Spleen (tissue), 11 donors: ENCODE results near the gene PALLD. TPM values are rescaled to one million over a fixed set of nuclear protein-coding genes. Genes with fewer than 3 reads are reported as not detected.

Experiments used
- DNase-seq: peaks from one replicate; pipeline ENCODE4 v3.0.0-alpha.2; 2020
- H3K27ac ChIP-seq, 8 donors: fragments of 200-600 bp; sonication (generic) in 7 of 8; 1 replicate in 4 of 8; 2 replicates in 4 of 8; pipeline versions ENCODE4 v1.5.0 to v1.8.0; 2016 to 2021; ENCODE audit warnings: inconsistent platforms in 4 of 8, mild to moderate bottlenecking in 4 of 8, moderate library complexity in 1 of 8
- H3K27me3 ChIP-seq, 7 donors: fragments of 200-600 bp; sonication (generic) in 6 of 7; replicated peaks in 1 of 7; 1 replicate in 4 of 7; 2 replicates in 3 of 7; pipeline versions ENCODE4 v1.5.0 to v1.8.0; 2016 to 2021; ENCODE audit warnings: inconsistent platforms in 3 of 7, mild to moderate bottlenecking in 1 of 7
- H3K36me3 ChIP-seq, 6 donors: fragments of 200-600 bp; sonication (generic) in 5 of 6; 1 replicate in 4 of 6; 2 replicates in 2 of 6; pipeline versions ENCODE4 v1.5.0 to v1.8.0; 2016 to 2021; ENCODE audit warnings: inconsistent platforms in 2 of 6
- H3K4me1 ChIP-seq, 6 donors: fragments of 200-600 bp; sonication (generic) in 5 of 6; 1 replicate in 3 of 6; 2 replicates in 3 of 6; pipeline versions ENCODE4 v1.5.0 to v1.8.0; 2016 to 2021; ENCODE audit warnings: inconsistent platforms in 3 of 6
- H3K4me3 ChIP-seq, 8 donors: fragments of 200-600 bp; sonication (generic) in 7 of 8; 1 replicate in 4 of 8; 2 replicates in 4 of 8; pipeline versions ENCODE4 v1.5.0 to v1.8.0; 2016 to 2021; ENCODE audit warnings: inconsistent platforms in 4 of 8, mild to moderate bottlenecking in 4 of 8, moderate library complexity in 2 of 8
- H3K9me3 ChIP-seq, 8 donors: fragments of 200-600 bp; sonication (generic) in 7 of 8; 1 replicate in 4 of 8; 2 replicates in 4 of 8; pipeline versions ENCODE4 v1.5.0 to v1.8.0; 2016 to 2021; ENCODE audit warnings: inconsistent platforms in 4 of 8
- POLR2A ChIP-seq, 3 donors: fragments of 450-650 bp; IDR thresholded peaks; one replicate each; pipeline ENCODE4 v1.5.1; 2017; ENCODE audit warnings: antibody characterized with exemption in 3 of 3, mild to moderate bottlenecking in 1 of 3
- POLR2AphosphoS5 ChIP-seq, 3 donors: sonication (generic); formaldehyde crosslinking; IDR thresholded peaks; one replicate each; pipeline ENCODE4 v1.5.1; 2017; ENCODE audit warnings: antibody characterized with exemption in 3 of 3
- WGBS, 5 donors: extraction: QIAGEN DNeasy Blood & Tissue Kit in 3 of 5; methylation state at CpG; one replicate each; pipeline versions ENCODE4 v1.1.5 to v1.1.7; 2013 to 2018; 5-methylcytosine and 5-hydroxymethylcytosine counted together
- intact Hi-C: fragments of 100-400 bp; cut with DNase I; formaldehyde crosslinking; loops from one replicate; pipeline ENCODE4 v1.15.0; 2023; ENCODE audit warnings: low total_unique reads
- polyA plus RNA-seq, 3 donors: library from polyadenylated mRNA; stranded (reverse); fragments of 200-250 nt; gene quantifications; one replicate each; pipeline ENCODE4 v1.2.1, GENCODE V29; 2013
- total RNA-seq, 7 donors: library from RNA; depleted of rRNA in 3 of 7; stranded (reverse); fragments of >200 nt in 3 of 7; fragmentation: NEBNext Ultra II Directional in 4 of 7; extraction: Animal tissue kit (Norgen Biotek cat#: 25700) in 4 of 7; gene quantifications; one replicate each; pipeline versions ENCODE4 v1.1.0 to v1.2.1, GENCODE V29; 2016 to 2021
- TF ChIP-seq, protein P1 (sequence below), 11 experiments: fragments of 200-600 bp in 7 of 11; fragments of 450-650 bp in 4 of 11; sonication (generic) in 4 of 11; IDR thresholded peaks in 8 of 11; conservative IDR thresholded peaks in 3 of 11; 1 replicate in 7 of 11; 2 replicates in 4 of 11; pipeline versions ENCODE4 v1.4.0 to v1.8.0; 2016 to 2021; ENCODE audit warnings: antibody characterized with exemption in 11 of 11, inconsistent platforms in 4 of 11, mild to moderate bottlenecking in 1 of 11
- donor health status: healthy with polysubstance abuse.
- donor health status: DM: no; HTN: no; CAD: no; lungs with moderate emphysema.
- donor health status: DM: no; HTN: no; CAD: no.
- donor health status: Bipolar disorder and iron deficiency.
- donor health status: healthy.
- donor health status: DM: no; HTN: no; CAD: no.
- donor health status: DM: yes; HTN: yes; CAD: no.

PALLD gene
- total and polyA plus RNA-seq, 10 donors: 24.3 to 228 (median 142) TPM

DNA sequence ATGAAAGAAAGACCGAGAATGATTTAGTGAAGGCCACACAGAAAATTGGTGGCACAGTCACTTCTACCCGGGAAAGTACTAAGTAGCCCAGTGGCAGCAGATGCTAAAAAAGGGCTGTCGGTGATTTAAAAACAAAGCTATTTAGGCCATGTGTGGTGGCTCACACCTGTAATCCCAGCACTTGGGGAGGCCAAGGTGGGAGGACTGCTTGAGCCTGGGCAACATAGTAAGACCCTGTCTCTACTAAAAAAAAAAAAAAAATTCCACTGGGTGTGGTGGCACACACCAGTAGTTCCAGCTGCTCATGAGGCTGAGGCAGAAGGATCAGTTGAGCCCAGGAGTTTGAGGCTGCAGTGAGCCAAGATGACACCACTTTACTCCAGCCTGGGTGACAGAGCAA, 369.0 kb downstream of the PALLD start:
- TF ChIP-seq, protein P1, sequence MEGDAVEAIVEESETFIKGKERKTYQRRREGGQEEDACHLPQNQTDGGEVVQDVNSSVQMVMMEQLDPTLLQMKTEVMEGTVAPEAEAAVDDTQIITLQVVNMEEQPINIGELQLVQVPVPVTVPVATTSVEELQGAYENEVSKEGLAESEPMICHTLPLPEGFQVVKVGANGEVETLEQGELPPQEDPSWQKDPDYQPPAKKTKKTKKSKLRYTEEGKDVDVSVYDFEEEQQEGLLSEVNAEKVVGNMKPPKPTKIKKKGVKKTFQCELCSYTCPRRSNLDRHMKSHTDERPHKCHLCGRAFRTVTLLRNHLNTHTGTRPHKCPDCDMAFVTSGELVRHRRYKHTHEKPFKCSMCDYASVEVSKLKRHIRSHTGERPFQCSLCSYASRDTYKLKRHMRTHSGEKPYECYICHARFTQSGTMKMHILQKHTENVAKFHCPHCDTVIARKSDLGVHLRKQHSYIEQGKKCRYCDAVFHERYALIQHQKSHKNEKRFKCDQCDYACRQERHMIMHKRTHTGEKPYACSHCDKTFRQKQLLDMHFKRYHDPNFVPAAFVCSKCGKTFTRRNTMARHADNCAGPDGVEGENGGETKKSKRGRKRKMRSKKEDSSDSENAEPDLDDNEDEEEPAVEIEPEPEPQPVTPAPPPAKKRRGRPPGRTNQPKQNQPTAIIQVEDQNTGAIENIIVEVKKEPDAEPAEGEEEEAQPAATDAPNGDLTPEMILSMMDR (IDR thresholded peaks at IDR 0.05 in 8 of 11, conservative IDR thresholded peaks at IDR 0.05 in 3 of 11): no peak
- TF ChIP-seq POLR2A (IDR thresholded peaks at IDR 0.05) (no peak), POLR2AphosphoS5 (IDR thresholded peaks at IDR 0.05) (no peak)
- Histone ChIP-seq H3K36me3 (peaks cover 0 to 4% (median 0%) of the 10 kb centered on the region in 6 donors), H3K4me3 (no peak overlapping the region), H3K27ac (peak overlapping the region in 5 of 8 donors; percentile 9 to 58 (median 36)), H3K27me3 (no peaks in the 10 kb centered on the region), H3K9me3 (no peaks in the 10 kb centered on the region), H3K4me1 (peaks cover 0 to 22% (median 0%) of the 10 kb centered on the region in 6 donors)
- DNase-seq: no peak
- intact Hi-C loops: no loop called here
- WGBS, 5 donors: 85 to 95% (median 87%) methylated on average over 3 of the region's 3 CpGs

- H3K27ac ChIP-seq: peak overlapping the region in 2 of 8 donors; percentile 4 to 22
- H3K4me3 ChIP-seq: no peak overlapping the region
- H3K27me3 ChIP-seq: no peaks in the 10 kb centered on the region
- no peak for DNase-seq
- H3K4me1 ChIP-seq: peaks cover 0 to 25% (median 0%) of the 10 kb centered on the region in 6 donors
- peaks cover 0 to 4% (median 0%) of the 10 kb centered on the region in 6 donors for H3K36me3 ChIP-seq
- TF ChIP-seq POLR2A (IDR thresholded peaks at IDR 0.05): no peak
- intact Hi-C loops: no loop called here
- no peaks in the 10 kb centered on the region for H3K9me3 ChIP-seq
- 90 to 96% (median 94%) methylated on average over 4 of the region's 4 CpGs for WGBS, 5 donors
These were observed 369.8 kb downstream of the PALLD start for GRCh38 chr4:168866635-168867034.

DNA sequence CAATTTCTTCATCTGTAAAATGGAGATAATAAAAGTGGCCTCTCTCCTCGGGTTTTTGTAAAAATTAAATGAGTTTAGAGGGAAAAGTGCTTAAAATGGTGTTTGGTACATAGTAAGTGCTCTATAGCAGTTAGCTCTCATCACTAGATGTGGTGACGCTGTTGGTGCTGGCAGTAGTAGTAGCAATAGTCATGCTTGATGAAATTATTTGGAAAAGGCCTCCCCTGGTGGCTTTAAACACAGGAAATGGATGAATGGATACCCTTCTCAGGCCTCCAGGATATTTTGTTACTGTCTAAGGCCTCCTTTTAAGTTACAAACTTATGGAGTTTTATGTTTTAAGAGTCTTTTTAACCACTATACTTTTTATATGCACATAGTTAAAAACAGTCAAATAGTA, 370.3 kb downstream of the PALLD start:
- peak overlapping the region in 2 of 8 donors; percentile 4 to 22 for H3K27ac ChIP-seq

GRCh38 chr4:168868044-168868781, 371.4 kb downstream of the PALLD start:
- peak overlapping the region in 2 of 8 donors; percentile 2 to 6 for H3K27ac ChIP-seq
- WGBS, 5 donors: 71 to 88% (median 87%) methylated on average over 5 of the region's 5 CpGs
- no peaks in the 10 kb centered on the region for H3K9me3 ChIP-seq
- no peak overlapping the region for H3K4me3 ChIP-seq
- H3K4me1 ChIP-seq: peaks cover 0 to 23% (median 0%) of the 10 kb centered on the region in 6 donors
- intact Hi-C loops: no loop called here
- TF ChIP-seq, protein P1 (IDR thresholded peaks at IDR 0.05 in 8 of 11, conservative IDR thresholded peaks at IDR 0.05 in 3 of 11): no peak
- TF ChIP-seq POLR2AphosphoS5 (IDR thresholded peaks at IDR 0.05) (no peak), POLR2A (IDR thresholded peaks at IDR 0.05) (no peak)
- H3K36me3 ChIP-seq: peaks cover 0 to 2% (median 0%) of the 10 kb centered on the region in 6 donors
- H3K27me3 ChIP-seq: no peaks in the 10 kb centered on the region
- DNase-seq: no peak

More for the DNA sequence above, 370.3 kb downstream of the PALLD start:
- no peak for DNase-seq
- Histone ChIP-seq H3K4me3 (no peak overlapping the region), H3K9me3 (no peaks in the 10 kb centered on the region), H3K4me1 (peaks cover 0 to 27% (median 0%) of the 10 kb centered on the region in 6 donors), H3K27me3 (no peaks in the 10 kb centered on the region), H3K36me3 (peaks cover 0 to 4% (median 0%) of the 10 kb centered on the region in 6 donors)
- TF ChIP-seq POLR2AphosphoS5 (IDR thresholded peaks at IDR 0.05) (no peak), POLR2A (IDR thresholded peaks at IDR 0.05) (no peak)
- TF ChIP-seq, protein P1 (IDR thresholded peaks at IDR 0.05 in 8 of 11, conservative IDR thresholded peaks at IDR 0.05 in 3 of 11): no peak
- WGBS, 5 donors: 76 to 92% (median 90%) methylated on average over 2 of the region's 2 CpGs
- intact Hi-C loops: no loop called here
